ENCODE data around the gene ARMC9.
"Not testable (repeated sequence)": the region's sequence is repeated elsewhere in the genome, so short reads cannot be mapped to it uniquely, and the experiment has no call there.

Gene ARMC9

GRCh38 chr2:231371430-231372054 is 173.1 kb downstream of the ARMC9 start:
- 0 out of 2 replicates have a peak overlapping the region, but pooled peaks have one; percentile 1 for H3K27ac ChIP-seq
- no peaks in the 10 kb centered on the region for H3K9me3 ChIP-seq
- 0 out of 2 replicates have a peak overlapping the region, but pooled peaks have one; percentile 9 for H3K4me2 ChIP-seq
- H3K27me3 ChIP-seq, result no peaks in the 10 kb centered on the region
- no peak overlapping the region for H3K4me3 ChIP-seq
- peaks cover 30% of the 10 kb centered on the region for H3K4me1 ChIP-seq
- no peaks in the 10 kb centered on the region for H4K20me1 ChIP-seq
- no peaks in the 10 kb centered on the region for H3K36me3 ChIP-seq
- no peak overlapping the region for H3K9ac ChIP-seq
- TF ChIP-seq Cebpa-rat (IDR thresholded peaks at IDR 0.05), result no peak

- TF ChIP-seq Cebpa-rat (IDR thresholded peaks at IDR 0.05), result no peak
- H3K9ac ChIP-seq, result no peak overlapping the region
- H3K36me3 ChIP-seq, result no peaks in the 10 kb centered on the region
- H3K4me2 ChIP-seq, result no peak overlapping the region
- no peaks in the 10 kb centered on the region for H4K20me1 ChIP-seq
- peaks cover 30% of the 10 kb centered on the region for H3K4me1 ChIP-seq
- H3K27ac ChIP-seq, result no peak overlapping the region
- no peak overlapping the region for H3K4me3 ChIP-seq
- no peaks in the 10 kb centered on the region for H3K9me3 ChIP-seq
- no peaks in the 10 kb centered on the region for H3K27me3 ChIP-seq
Observed at GRCh38 chr2:231372326-231372725, 173.9 kb downstream of the ARMC9 start.

GRCh38 chr2:231373184-231373583 is 174.8 kb downstream of the ARMC9 start:
- Histone ChIP-seq H3K9me3 (no peaks in the 10 kb centered on the region), H3K27ac (no peak overlapping the region), H3K36me3 (no peaks in the 10 kb centered on the region), H3K4me3 (no peak overlapping the region), H3K4me2 (no peak overlapping the region), H3K27me3 (no peaks in the 10 kb centered on the region), H4K20me1 (no peaks in the 10 kb centered on the region), H3K4me1 (peaks cover 32% of the 10 kb centered on the region), H3K9ac (no peak overlapping the region)
- no peak for TF ChIP-seq Cebpa-rat (IDR thresholded peaks at IDR 0.05)

- Histone ChIP-seq H3K9me3 (no peaks in the 10 kb centered on the region), H3K4me3 (no peak overlapping the region), H3K27me3 (no peaks in the 10 kb centered on the region), H3K27ac (no peak overlapping the region), H3K4me1 (peaks cover 38% of the 10 kb centered on the region), H3K9ac (no peak overlapping the region), H3K4me2 (no peak overlapping the region), H3K36me3 (no peaks in the 10 kb centered on the region), H4K20me1 (no peaks in the 10 kb centered on the region)
- TF ChIP-seq Cebpa-rat (IDR thresholded peaks at IDR 0.05), result no peak
Observed at GRCh38 chr2:231373786-231374349, 175.4 kb downstream of the ARMC9 start.

GRCh38 chr2:231374771-231375170 is 176.3 kb downstream of the ARMC9 start:
- H3K27ac ChIP-seq, result no peak overlapping the region
- no peak overlapping the region for H3K9ac ChIP-seq
- no peak overlapping the region for H3K4me3 ChIP-seq
- TF ChIP-seq Cebpa-rat (IDR thresholded peaks at IDR 0.05), result no peak
- H3K9me3 ChIP-seq, result no peaks in the 10 kb centered on the region
- no peaks in the 10 kb centered on the region for H3K36me3 ChIP-seq
- no peaks in the 10 kb centered on the region for H3K27me3 ChIP-seq
- no peaks in the 10 kb centered on the region for H4K20me1 ChIP-seq
- H3K4me2 ChIP-seq, result no peak overlapping the region
- peaks cover 35% of the 10 kb centered on the region for H3K4me1 ChIP-seq

- H3K4me2 ChIP-seq, H4K20me1 ChIP-seq, H3K4me3 ChIP-seq, H3K36me3 ChIP-seq, H3K27me3 ChIP-seq, H3K9ac ChIP-seq, H3K9me3 ChIP-seq, H3K27ac ChIP-seq: not testable (repeated sequence)
- peaks cover 21% of the 10 kb centered on the region for H3K4me1 ChIP-seq
Observed at GRCh38 chr2:231375994-231376615, 177.7 kb downstream of the ARMC9 start.

- H3K27ac ChIP-seq, result no peak overlapping the region
- H3K9ac ChIP-seq, result no peak overlapping the region
- TF ChIP-seq Cebpa-rat (IDR thresholded peaks at IDR 0.05), result no peak
Observed at GRCh38 chr2:231376857-231377256, 178.4 kb downstream of the ARMC9 start.

GRCh38 chr2:231378026-231378722 is 179.7 kb downstream of the ARMC9 start:
- no peak overlapping the region for H3K9ac ChIP-seq
- H3K36me3 ChIP-seq, result no peaks in the 10 kb centered on the region
- no peaks in the 10 kb centered on the region for H3K27me3 ChIP-seq
- H3K27ac ChIP-seq, result no peak overlapping the region
- H4K20me1 ChIP-seq, result no peaks in the 10 kb centered on the region
- H3K4me3 ChIP-seq, result no peak overlapping the region
- H3K9me3 ChIP-seq, result no peaks in the 10 kb centered on the region
- peaks cover 15% of the 10 kb centered on the region for H3K4me1 ChIP-seq
- no peak overlapping the region for H3K4me2 ChIP-seq
- no peak for TF ChIP-seq Cebpa-rat (IDR thresholded peaks at IDR 0.05)

More at GRCh38 chr2:231376857-231377256, 178.4 kb downstream of the ARMC9 start:
- Histone ChIP-seq H4K20me1 (no peaks in the 10 kb centered on the region), H3K4me2 (no peak overlapping the region), H3K4me1 (peaks cover 14% of the 10 kb centered on the region; the same call in 1 of the 2 replicates), H3K4me3 (no peak overlapping the region), H3K36me3 (no peaks in the 10 kb centered on the region), H3K27me3 (no peaks in the 10 kb centered on the region), H3K9me3 (no peaks in the 10 kb centered on the region)

GRCh38 chr2:231379266-231380215 is 181.1 kb downstream of the ARMC9 start:
- no peak overlapping the region for H3K27ac ChIP-seq

More at GRCh38 chr2:231379266-231380215, 181.1 kb downstream of the ARMC9 start:
- peaks cover under 1% of the 10 kb centered on the region; the same call in 1 of the 2 replicates for H3K9me3 ChIP-seq
- no peak overlapping the region for H3K4me2 ChIP-seq
- no peak overlapping the region for H3K4me3 ChIP-seq
- no peaks in the 10 kb centered on the region for H3K36me3 ChIP-seq
- H3K4me1 ChIP-seq, result peaks cover 29% of the 10 kb centered on the region
- no peaks in the 10 kb centered on the region for H4K20me1 ChIP-seq
- no peak overlapping the region for H3K9ac ChIP-seq
- no peaks in the 10 kb centered on the region for H3K27me3 ChIP-seq
- no peak for TF ChIP-seq Cebpa-rat (IDR thresholded peaks at IDR 0.05)

All from BLaER1 (cell line).